ENCODE data around the gene UHMK1.
"Not testable (repeated sequence)": the region's sequence is repeated elsewhere in the genome, so short reads cannot be mapped to it uniquely, and the experiment has no call there.

Gene UHMK1

GRCh38 chr1:162566870-162567269, 69.3 kb downstream of the UHMK1 start:
- H3K27ac ChIP-seq (replicated peaks), result no peak overlapping the region
- TF ChIP-seq, protein P1, sequence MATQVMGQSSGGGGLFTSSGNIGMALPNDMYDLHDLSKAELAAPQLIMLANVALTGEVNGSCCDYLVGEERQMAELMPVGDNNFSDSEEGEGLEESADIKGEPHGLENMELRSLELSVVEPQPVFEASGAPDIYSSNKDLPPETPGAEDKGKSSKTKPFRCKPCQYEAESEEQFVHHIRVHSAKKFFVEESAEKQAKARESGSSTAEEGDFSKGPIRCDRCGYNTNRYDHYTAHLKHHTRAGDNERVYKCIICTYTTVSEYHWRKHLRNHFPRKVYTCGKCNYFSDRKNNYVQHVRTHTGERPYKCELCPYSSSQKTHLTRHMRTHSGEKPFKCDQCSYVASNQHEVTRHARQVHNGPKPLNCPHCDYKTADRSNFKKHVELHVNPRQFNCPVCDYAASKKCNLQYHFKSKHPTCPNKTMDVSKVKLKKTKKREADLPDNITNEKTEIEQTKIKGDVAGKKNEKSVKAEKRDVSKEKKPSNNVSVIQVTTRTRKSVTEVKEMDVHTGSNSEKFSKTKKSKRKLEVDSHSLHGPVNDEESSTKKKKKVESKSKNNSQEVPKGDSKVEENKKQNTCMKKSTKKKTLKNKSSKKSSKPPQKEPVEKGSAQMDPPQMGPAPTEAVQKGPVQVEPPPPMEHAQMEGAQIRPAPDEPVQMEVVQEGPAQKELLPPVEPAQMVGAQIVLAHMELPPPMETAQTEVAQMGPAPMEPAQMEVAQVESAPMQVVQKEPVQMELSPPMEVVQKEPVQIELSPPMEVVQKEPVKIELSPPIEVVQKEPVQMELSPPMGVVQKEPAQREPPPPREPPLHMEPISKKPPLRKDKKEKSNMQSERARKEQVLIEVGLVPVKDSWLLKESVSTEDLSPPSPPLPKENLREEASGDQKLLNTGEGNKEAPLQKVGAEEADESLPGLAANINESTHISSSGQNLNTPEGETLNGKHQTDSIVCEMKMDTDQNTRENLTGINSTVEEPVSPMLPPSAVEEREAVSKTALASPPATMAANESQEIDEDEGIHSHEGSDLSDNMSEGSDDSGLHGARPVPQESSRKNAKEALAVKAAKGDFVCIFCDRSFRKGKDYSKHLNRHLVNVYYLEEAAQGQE (IDR thresholded peaks at IDR 0.05; ENCODE audit: insufficient replicate concordance, low read depth), result no peak
- TF ChIP-seq CTCF (IDR thresholded peaks at IDR 0.05; ENCODE audit: insufficient read depth, low read length) (no peak), GABPA (IDR thresholded peaks at IDR 0.05; ENCODE audit: low read depth) (no peak), SPI1 (IDR thresholded peaks at IDR 0.05; ENCODE audit: borderline replicate concordance, low read depth) (no peak), POLR2AphosphoS5 (IDR thresholded peaks at IDR 0.05; ENCODE audit: low read depth) (no peak)
- H3K4me3 ChIP-seq (replicated peaks; ENCODE audit: insufficient read depth, low read length), result no peak overlapping the region
- no peaks in the 10 kb centered on the region for H3K27me3 ChIP-seq (ENCODE audit: insufficient read depth, poor library complexity, severe bottlenecking)
- no peak for DNase-seq (ENCODE audit: low read depth in 1 of 2, low spot score in 1 of 2)

GRCh38 chr1:162568802-162569201, 71.2 kb downstream of the UHMK1 start:
- DNase-seq (ENCODE audit: low read depth in 1 of 2, low spot score in 1 of 2), result no peak
- no peak for TF ChIP-seq GABPA (IDR thresholded peaks at IDR 0.05; ENCODE audit: low read depth)
- no peak for TF ChIP-seq POLR2AphosphoS5 (IDR thresholded peaks at IDR 0.05; ENCODE audit: low read depth)
- TF ChIP-seq SPI1 (IDR thresholded peaks at IDR 0.05; ENCODE audit: borderline replicate concordance, low read depth), result no peak
- TF ChIP-seq CTCF (IDR thresholded peaks at IDR 0.05; ENCODE audit: insufficient read depth, low read length), result no peak
- TF ChIP-seq, protein P1 (IDR thresholded peaks at IDR 0.05; ENCODE audit: insufficient replicate concordance, low read depth), result no peak
- no peak overlapping the region for H3K4me3 ChIP-seq (replicated peaks; ENCODE audit: insufficient read depth, low read length)
- no peaks in the 10 kb centered on the region for H3K27me3 ChIP-seq (ENCODE audit: insufficient read depth, poor library complexity, severe bottlenecking)
- H3K27ac ChIP-seq (replicated peaks), result no peak overlapping the region

GRCh38 chr1:162570718-162571117, 73.1 kb downstream of the UHMK1 start:
- no peak overlapping the region for H3K27ac ChIP-seq (replicated peaks)
- no peak for DNase-seq (ENCODE audit: low read depth in 1 of 2, low spot score in 1 of 2)
- H3K4me3 ChIP-seq (replicated peaks; ENCODE audit: insufficient read depth, low read length), result no peak overlapping the region

GRCh38 chr1:162571121-162571520, 73.5 kb downstream of the UHMK1 start:
- H3K4me3 ChIP-seq (replicated peaks; ENCODE audit: insufficient read depth, low read length); H3K27me3 ChIP-seq (ENCODE audit: insufficient read depth, poor library complexity, severe bottlenecking); H3K27ac ChIP-seq (replicated peaks); DNase-seq (ENCODE audit: low read depth in 1 of 2, low spot score in 1 of 2): not testable (repeated sequence)

More at GRCh38 chr1:162570718-162571117, 73.1 kb downstream of the UHMK1 start:
- TF ChIP-seq, protein P1 (IDR thresholded peaks at IDR 0.05; ENCODE audit: insufficient replicate concordance, low read depth), result no peak
- no peak for TF ChIP-seq CTCF (IDR thresholded peaks at IDR 0.05; ENCODE audit: insufficient read depth, low read length)
- no peak for TF ChIP-seq SPI1 (IDR thresholded peaks at IDR 0.05; ENCODE audit: borderline replicate concordance, low read depth)
- no peaks in the 10 kb centered on the region for H3K27me3 ChIP-seq (ENCODE audit: insufficient read depth, poor library complexity, severe bottlenecking)

Measured in HL-60 (cell line).